ENCODE data around the gene NUBPL. TPM values are rescaled to one million over a fixed set of nuclear protein-coding genes. Genes with fewer than 3 reads are reported as not detected.

NUBPL gene
- polyA plus RNA-seq, 1 donor (not counting 4 experiments of a cell fraction or from before 2014, with no cell fraction given): 18.8 TPM

DNA sequence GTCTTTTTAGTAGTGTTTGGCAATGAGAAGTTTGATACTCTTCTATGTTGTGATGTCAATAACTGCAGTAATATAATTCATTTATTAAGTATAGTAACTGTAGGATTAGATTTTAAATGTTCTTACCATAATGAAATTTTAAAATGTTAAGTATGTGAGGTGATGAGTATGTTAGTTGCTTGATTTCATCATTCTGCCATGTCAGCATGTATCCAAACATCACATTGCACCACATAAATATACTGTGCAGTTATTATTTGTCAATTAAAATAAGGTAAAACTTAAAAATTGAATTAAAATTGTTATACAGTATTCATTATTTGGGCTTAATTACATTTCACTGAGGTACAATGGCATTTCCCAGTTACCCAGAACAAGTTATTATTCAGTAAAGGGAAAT is 138.6 kb downstream of the NUBPL start:
- no peaks in the 10 kb centered on the region for H3K9me1 ChIP-seq (ENCODE audit: control insufficient read depth, extremely low read depth, insufficient read depth, low read length)
- no peak overlapping the region for H3K9ac ChIP-seq (ENCODE audit: control insufficient read depth, extremely low read depth, insufficient read depth, low read length)
- H3K27ac ChIP-seq (ENCODE audit: control insufficient read depth, insufficient read depth, low read length): no peak overlapping the region
- DNase-seq (ENCODE audit: low read depth, low spot score): no peak
- no peaks in the 10 kb centered on the region for H3K27me3 ChIP-seq (ENCODE audit: control insufficient read depth, extremely low read depth, insufficient read depth, low read length)
- no peaks in the 10 kb centered on the region for H4K20me1 ChIP-seq (ENCODE audit: control insufficient read depth, extremely low read depth, insufficient read depth, low read length)
- TF ChIP-seq, protein P1, sequence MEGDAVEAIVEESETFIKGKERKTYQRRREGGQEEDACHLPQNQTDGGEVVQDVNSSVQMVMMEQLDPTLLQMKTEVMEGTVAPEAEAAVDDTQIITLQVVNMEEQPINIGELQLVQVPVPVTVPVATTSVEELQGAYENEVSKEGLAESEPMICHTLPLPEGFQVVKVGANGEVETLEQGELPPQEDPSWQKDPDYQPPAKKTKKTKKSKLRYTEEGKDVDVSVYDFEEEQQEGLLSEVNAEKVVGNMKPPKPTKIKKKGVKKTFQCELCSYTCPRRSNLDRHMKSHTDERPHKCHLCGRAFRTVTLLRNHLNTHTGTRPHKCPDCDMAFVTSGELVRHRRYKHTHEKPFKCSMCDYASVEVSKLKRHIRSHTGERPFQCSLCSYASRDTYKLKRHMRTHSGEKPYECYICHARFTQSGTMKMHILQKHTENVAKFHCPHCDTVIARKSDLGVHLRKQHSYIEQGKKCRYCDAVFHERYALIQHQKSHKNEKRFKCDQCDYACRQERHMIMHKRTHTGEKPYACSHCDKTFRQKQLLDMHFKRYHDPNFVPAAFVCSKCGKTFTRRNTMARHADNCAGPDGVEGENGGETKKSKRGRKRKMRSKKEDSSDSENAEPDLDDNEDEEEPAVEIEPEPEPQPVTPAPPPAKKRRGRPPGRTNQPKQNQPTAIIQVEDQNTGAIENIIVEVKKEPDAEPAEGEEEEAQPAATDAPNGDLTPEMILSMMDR (optimal IDR thresholded peaks at IDR 0.05 in 1 of 3, IDR thresholded peaks at IDR 0.05 in 1 of 3, conservative IDR thresholded peaks at IDR 0.05 in 1 of 3; ENCODE audit: extremely low read depth in 1 of 3, insufficient read depth in 2 of 3, low read length in 3 of 3): no peak
- no peak for TF ChIP-seq EZH2 (IDR thresholded peaks at IDR 0.05; ENCODE audit: low read length)
- no peak overlapping the region for H3K4me3 ChIP-seq (ENCODE audit: control insufficient read depth in 2 of 3, extremely low read depth in 1 of 3, insufficient read depth in 2 of 3, low read depth in 1 of 3, low read length in 3 of 3)
- no peak overlapping the region for H3K4me2 ChIP-seq (ENCODE audit: control insufficient read depth, extremely low read depth, insufficient read depth, low read depth, low read length)
- H3K4me1 ChIP-seq (ENCODE audit: control insufficient read depth, extremely low read depth, insufficient read depth, low read length): no peaks in the 10 kb centered on the region
- FAIRE-seq: no peak
- peaks cover 2% of the 10 kb centered on the region for H3K9me3 ChIP-seq (ENCODE audit: control insufficient read depth, low read depth, low read length)
- H3K79me2 ChIP-seq (ENCODE audit: control insufficient read depth, insufficient read depth, low read length): no peaks in the 10 kb centered on the region
- no peak overlapping the region for H2AFZ ChIP-seq (ENCODE audit: control insufficient read depth, low read length)
- no peaks in the 10 kb centered on the region for H3K36me3 ChIP-seq (ENCODE audit: control insufficient read depth in 2 of 2, extremely low read depth in 1 of 2, insufficient read depth in 2 of 2, low read length in 2 of 2)
- dilution Hi-C loops (cut with MboI; ENCODE audit: extremely low pct_ligation_motif_present, low sequenced_read_pairs): no loop called here

DNA sequence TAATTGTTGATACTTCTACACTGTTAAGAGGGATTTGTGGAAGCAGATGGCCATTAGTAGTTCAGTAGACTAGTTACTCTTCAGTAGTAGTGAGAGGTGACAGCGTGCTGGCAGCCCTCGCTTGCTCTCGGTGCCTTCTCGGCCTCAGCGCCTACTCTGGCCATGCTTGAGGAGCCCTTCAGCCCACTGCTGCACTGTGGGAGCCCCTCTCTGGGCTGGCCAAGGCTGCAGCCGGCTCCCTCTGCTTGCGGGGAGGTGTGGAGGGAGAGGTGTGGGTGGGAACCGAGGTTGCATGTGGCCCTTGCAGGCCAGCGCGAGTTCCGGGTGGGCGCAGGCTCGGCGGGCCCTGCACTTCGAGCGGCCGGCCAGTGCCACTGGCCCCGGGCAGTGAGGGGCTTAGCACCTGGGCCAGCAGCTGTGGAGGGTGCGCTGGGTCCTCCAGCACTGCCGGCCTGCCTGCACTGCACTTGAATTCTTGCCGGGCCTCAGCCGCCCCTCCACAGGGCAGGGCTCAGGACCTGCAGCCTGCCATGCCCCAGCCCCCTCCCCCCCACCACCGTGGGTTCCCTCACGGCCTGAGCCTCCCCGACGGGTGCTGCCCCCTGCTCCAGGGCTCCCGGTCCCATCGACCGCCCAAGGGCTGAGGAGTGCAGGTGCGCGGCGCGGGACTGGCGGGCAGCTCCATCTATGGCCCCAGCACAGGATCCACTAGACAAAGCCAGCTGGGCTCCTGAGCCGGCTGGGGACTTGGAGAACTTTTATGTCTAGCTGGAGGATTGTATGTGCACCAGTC is 139.3 kb downstream of the NUBPL start:
- H3K4me2 ChIP-seq (ENCODE audit: control insufficient read depth, extremely low read depth, insufficient read depth, low read depth, low read length): no peak overlapping the region
- FAIRE-seq (no peak), DNase-seq (ENCODE audit: low read depth, low spot score) (no peak)
- H3K9ac ChIP-seq (ENCODE audit: control insufficient read depth, extremely low read depth, insufficient read depth, low read length): no peak overlapping the region
- no peaks in the 10 kb centered on the region for H3K36me3 ChIP-seq (ENCODE audit: control insufficient read depth in 2 of 2, extremely low read depth in 1 of 2, insufficient read depth in 2 of 2, low read length in 2 of 2)
- no peak for TF ChIP-seq EZH2 (IDR thresholded peaks at IDR 0.05; ENCODE audit: low read length)
- TF ChIP-seq, protein P1 (optimal IDR thresholded peaks at IDR 0.05 in 1 of 3, IDR thresholded peaks at IDR 0.05 in 1 of 3, conservative IDR thresholded peaks at IDR 0.05 in 1 of 3; ENCODE audit: extremely low read depth in 1 of 3, insufficient read depth in 2 of 3, low read length in 3 of 3): no peak
- no peak overlapping the region for H3K27ac ChIP-seq (ENCODE audit: control insufficient read depth, insufficient read depth, low read length)
- H3K9me1 ChIP-seq (ENCODE audit: control insufficient read depth, extremely low read depth, insufficient read depth, low read length): no peaks in the 10 kb centered on the region
- no peaks in the 10 kb centered on the region for H4K20me1 ChIP-seq (ENCODE audit: control insufficient read depth, extremely low read depth, insufficient read depth, low read length)
- no peaks in the 10 kb centered on the region for H3K27me3 ChIP-seq (ENCODE audit: control insufficient read depth, extremely low read depth, insufficient read depth, low read length)
- H3K4me1 ChIP-seq (ENCODE audit: control insufficient read depth, extremely low read depth, insufficient read depth, low read length): no peaks in the 10 kb centered on the region
- H3K79me2 ChIP-seq (ENCODE audit: control insufficient read depth, insufficient read depth, low read length): no peaks in the 10 kb centered on the region
- H3K4me3 ChIP-seq (ENCODE audit: control insufficient read depth in 2 of 3, extremely low read depth in 1 of 3, insufficient read depth in 2 of 3, low read depth in 1 of 3, low read length in 3 of 3): no peak overlapping the region
- no peak overlapping the region for H2AFZ ChIP-seq (ENCODE audit: control insufficient read depth, low read length)
- dilution Hi-C loops (cut with MboI; ENCODE audit: extremely low pct_ligation_motif_present, low sequenced_read_pairs): no loop called here
- peaks cover 2% of the 10 kb centered on the region for H3K9me3 ChIP-seq (ENCODE audit: control insufficient read depth, low read depth, low read length)
